HEK293 (cell line): ENCODE results near the gene CD46.

Experiments
- CTCF ChIP-seq: fragments of 450-650 bp; formaldehyde crosslinking; IDR thresholded peaks from 2 replicates; pipeline ENCODE4 v1.5.1; 2016; ENCODE audit warnings: missing biosample characterization, missing genetic modification characterization
- RBAK ChIP-seq: fragments of 450-650 bp; formaldehyde crosslinking; IDR thresholded peaks from 2 replicates; pipeline ENCODE4 v1.5.1; 2016; ENCODE audit warnings: missing biosample characterization, missing genetic modification characterization
- ZEB2 ChIP-seq: fragments of 450-650 bp; formaldehyde crosslinking; IDR thresholded peaks from 2 replicates; pipeline ENCODE4 v1.5.1; 2016; ENCODE audit warnings: missing biosample characterization, missing genetic modification characterization
- ZNF146 ChIP-seq: fragments of 450-650 bp; formaldehyde crosslinking; IDR thresholded peaks from 2 replicates; pipeline ENCODE4 v1.5.1; 2016; ENCODE audit warnings: missing biosample characterization, missing genetic modification characterization
- ZNF324 ChIP-seq: fragments of 450-650 bp; formaldehyde crosslinking; IDR thresholded peaks from 2 replicates; pipeline ENCODE4 v1.5.1; 2016; ENCODE audit warnings: missing biosample characterization, missing genetic modification characterization
- ZNF423 ChIP-seq: fragments of 450-650 bp; formaldehyde crosslinking; IDR thresholded peaks from 2 replicates; pipeline ENCODE4 v1.5.1; 2016; ENCODE audit warnings: missing biosample characterization, missing genetic modification characterization
- ZNF530 ChIP-seq: fragments of 450-650 bp; formaldehyde crosslinking; IDR thresholded peaks from 2 replicates; pipeline ENCODE4 v1.5.1; 2016; ENCODE audit warnings: low read depth, missing biosample characterization, missing genetic modification characterization
- ZNF544 ChIP-seq: fragments of 450-650 bp; formaldehyde crosslinking; IDR thresholded peaks from 2 replicates; pipeline ENCODE4 v1.5.0; 2017; ENCODE audit warnings: missing biosample characterization, missing genetic modification characterization

GRCh38 chr1:207762622-207763021, 10.8 kb downstream of the CD46 start:
- TF ChIP-seq ZNF324 (tag by site-specific recombination) (no peak), CTCF (tag by site-specific recombination) (no peak), ZNF423 (no peak), ZNF544 (no peak), ZNF530 (tag by site-specific recombination) (no peak), ZNF146 (tag by site-specific recombination) (no peak), ZEB2 (tag by site-specific recombination) (no peak), RBAK (tag by site-specific recombination) (no peak)
